GM19351 (cell line): ENCODE data around the gene FES.
A peak's percentile ranks its signal among the peaks of the same experiment; 100 is the strongest.
"Not testable (repeated sequence)": the region's sequence is repeated elsewhere in the genome, so short reads cannot be mapped to it uniquely, and the experiment has no call there.

ENCODE experiments used
- ATAC-seq: cut with Tn5 transposase; IDR thresholded peaks from one replicate; pipeline ENCODE4 v1.9.1; 2021; ENCODE audit warnings: mild to moderate bottlenecking, moderate library complexity; ENCODE audit not compliant: unreplicated experiment

FES gene

GRCh38 chr15:90907838-90908507 is 23.7 kb downstream of the FES start:
- ATAC-seq: no peak

GRCh38 chr15:90909449-90909848 is 25.1 kb downstream of the FES start:
- not testable (repeated sequence) for ATAC-seq

- no peak for ATAC-seq
These were observed 25.7 kb downstream of the FES start for GRCh38 chr15:90909976-90910375.

GRCh38 chr15:90910441-90911301 is 26.4 kb downstream of the FES start:
- ATAC-seq: no peak

GRCh38 chr15:90911302-90911623 is 27.0 kb downstream of the FES start:
- ATAC-seq: no peak

- no peak for ATAC-seq
These were observed 27.8 kb downstream of the FES start for GRCh38 chr15:90911906-90912769.

GRCh38 chr15:90912770-90913075 is 28.4 kb downstream of the FES start:
- ATAC-seq: no peak

GRCh38 chr15:90913398-90913944 is 29.2 kb downstream of the FES start:
- ATAC-seq: no peak

GRCh38 chr15:90914305-90915080 is 30.2 kb downstream of the FES start:
- ATAC-seq: no peak

- no peak for ATAC-seq
These were observed 31.0 kb downstream of the FES start for GRCh38 chr15:90915216-90915807.

- ATAC-seq: no peak
These were observed 31.6 kb downstream of the FES start for GRCh38 chr15:90915808-90916440.

- ATAC-seq: no peak
These were observed 32.2 kb downstream of the FES start for GRCh38 chr15:90916461-90916860.

GRCh38 chr15:90917569-90917968 is 33.3 kb downstream of the FES start:
- no peak for ATAC-seq

- ATAC-seq: no peak
These were observed 33.9 kb downstream of the FES start for GRCh38 chr15:90918034-90918788.

GRCh38 chr15:90918835-90919234 is 34.5 kb downstream of the FES start:
- no peak for ATAC-seq

GRCh38 chr15:90921887-90922286 is 37.6 kb downstream of the FES start:
- no peak for ATAC-seq

GRCh38 chr15:90922712-90923322 is 38.5 kb downstream of the FES start:
- ATAC-seq: peak; percentile 76

- ATAC-seq: peak; percentile 72
These were observed 40.1 kb downstream of the FES start for GRCh38 chr15:90924375-90924774.

- ATAC-seq: not testable (repeated sequence)
These were observed 42.5 kb downstream of the FES start for GRCh38 chr15:90926766-90927165.
